WTC11 (cell line): ENCODE data around the gene MRPS21. TPM values are rescaled to one million over a fixed set of nuclear protein-coding genes. Genes with fewer than 3 reads are reported as not detected.

Experiments
- ATAC-seq: fragments of 200-7000 bp; cut with Tn5 transposase; 2 replicates; pipeline ENCODE4 v1.10.0; 2021; ENCODE audit warnings: mild to moderate bottlenecking, moderate library complexity
- CTCF ChIA-PET: fragments of 300-600 bp; sonication (Branson Sonifier 250); formaldehyde crosslinking; loops from one replicate; lab custom pipeline; 2021; ENCODE audit warnings: antibody characterized with exemption; lab: Charles Lee
- POLR2A ChIA-PET: fragments of 350-600 bp; sonication (Branson Sonifier 250); formaldehyde crosslinking; loops from one replicate; lab custom pipeline; 2021; ENCODE audit warnings: antibody characterized with exemption; lab: Charles Lee
- DNase-seq: peaks from one replicate; pipeline ENCODE4 v3.0.0; 2021; ENCODE audit warnings: low spot score
- H3K27ac Mint-ChIP-seq: 2 replicates; pipeline ENCODE4 v1.8.0; 2021; ENCODE audit warnings: mixed read lengths
- H3K27me3 Mint-ChIP-seq: 2 replicates; pipeline ENCODE4 v1.8.0; 2021; ENCODE audit warnings: low read depth, mild to moderate bottlenecking, moderate library complexity, mixed read lengths
- H3K36me3 Mint-ChIP-seq: 2 replicates; pipeline ENCODE4 v1.8.0; 2021; ENCODE audit warnings: mixed read lengths
- H3K4me1 Mint-ChIP-seq: 2 replicates; pipeline ENCODE4 v1.8.0; 2022; ENCODE audit warnings: mixed read lengths
- H3K4me3 Mint-ChIP-seq: 2 replicates; pipeline ENCODE4 v1.8.0; 2021; ENCODE audit warnings: mild to moderate bottlenecking, moderate library complexity, mixed read lengths
- H3K9me3 Mint-ChIP-seq: 2 replicates; pipeline ENCODE4 v1.8.0; 2021; ENCODE audit warnings: mixed read lengths
- AFF4 ChIP-seq: sonication (generic); formaldehyde crosslinking; IDR thresholded peaks from 2 replicates; pipeline ENCODE4 v1.8.1; 2023; ENCODE audit warnings: mild to moderate bottlenecking, missing genetic modification reagents, borderline replicate concordance
- ATF2 ChIP-seq: sonication (generic); formaldehyde crosslinking; IDR thresholded peaks from 2 replicates; pipeline ENCODE4 v1.8.1; 2022; ENCODE audit warnings: low read depth, missing genetic modification reagents, borderline replicate concordance
- CREB1 ChIP-seq: sonication (generic); formaldehyde crosslinking; IDR thresholded peaks from 2 replicates; pipeline ENCODE4 v1.8.0; 2023; ENCODE audit warnings: mild to moderate bottlenecking, missing genetic modification reagents
- ELF4 ChIP-seq: sonication (generic); formaldehyde crosslinking; IDR thresholded peaks from 2 replicates; pipeline ENCODE4 v1.8.1; 2022; ENCODE audit warnings: low read depth, mild to moderate bottlenecking, moderate library complexity, missing genetic modification reagents
- EMX1 ChIP-seq: fragments of 250-450 bp; sonication (Bioruptor Pico); IDR thresholded peaks from 2 replicates; pipeline ENCODE4 v1.8.0; 2021; ENCODE audit warnings: mild to moderate bottlenecking
- GABPB1 ChIP-seq: sonication (generic); formaldehyde crosslinking; IDR thresholded peaks from 2 replicates; pipeline ENCODE4 v1.8.1; 2023; ENCODE audit warnings: mild to moderate bottlenecking, missing genetic modification reagents
- HMGA2 ChIP-seq: fragments of 250-450 bp; sonication (Bioruptor Pico); IDR thresholded peaks from 2 replicates; pipeline ENCODE4 v1.4.0; 2021; ENCODE audit warnings: mild to moderate bottlenecking, moderate library complexity
- HMGXB4 ChIP-seq: sonication (generic); formaldehyde crosslinking; IDR thresholded peaks from 2 replicates; pipeline ENCODE4 v1.8.1; 2023; ENCODE audit warnings: mild to moderate bottlenecking, moderate library complexity, missing genetic modification reagents
- IRF1 ChIP-seq: sonication (generic); formaldehyde crosslinking; IDR thresholded peaks from 2 replicates; pipeline ENCODE4 v1.8.0; 2023; ENCODE audit warnings: missing genetic modification reagents
- JAZF1 ChIP-seq: fragments of 250-450 bp; sonication (Bioruptor Pico); IDR thresholded peaks from 2 replicates; pipeline ENCODE4 v1.9.0; 2021; ENCODE audit warnings: moderate library complexity, mild to moderate bottlenecking, inconsistent platforms
- MLX ChIP-seq: sonication (generic); formaldehyde crosslinking; IDR thresholded peaks from 2 replicates; pipeline ENCODE4 v1.8.1; 2023; ENCODE audit warnings: mild to moderate bottlenecking, missing genetic modification reagents, moderate library complexity
- NFYB ChIP-seq: sonication (generic); formaldehyde crosslinking; conservative IDR thresholded peaks from 2 replicates; pipeline ENCODE4 v1.8.0; 2022; ENCODE audit warnings: low read depth, missing genetic modification reagents
- OVOL2 ChIP-seq: fragments of 250-450 bp; sonication (Bioruptor Pico); IDR thresholded peaks from 2 replicates; pipeline ENCODE4 v1.9.0; 2021; ENCODE audit warnings: mild to moderate bottlenecking, borderline replicate concordance
- SMAD4 ChIP-seq: sonication (generic); formaldehyde crosslinking; IDR thresholded peaks from 2 replicates; pipeline ENCODE4 v1.8.0; 2022; ENCODE audit warnings: mild to moderate bottlenecking, missing genetic modification reagents
- SP1 ChIP-seq: sonication (generic); formaldehyde crosslinking; conservative IDR thresholded peaks from 2 replicates; pipeline ENCODE4 v1.8.1; 2022; ENCODE audit warnings: missing genetic modification reagents
- TCF7 ChIP-seq: sonication (generic); formaldehyde crosslinking; IDR thresholded peaks from 2 replicates; pipeline ENCODE4 v1.8.0; 2022; ENCODE audit warnings: mild to moderate bottlenecking, low read depth, missing genetic modification reagents, moderate library complexity
- TEAD4 ChIP-seq: sonication (generic); formaldehyde crosslinking; IDR thresholded peaks from 2 replicates; pipeline ENCODE4 v1.8.0; 2022; ENCODE audit warnings: mild to moderate bottlenecking, missing genetic modification reagents
- ZNF121 ChIP-seq: sonication (generic); formaldehyde crosslinking; IDR thresholded peaks from 2 replicates; pipeline ENCODE4 v1.8.0; 2023; ENCODE audit warnings: missing genetic modification reagents
- ZNF232 ChIP-seq: sonication (generic); formaldehyde crosslinking; IDR thresholded peaks from 2 replicates; pipeline ENCODE4 v1.8.0; 2022; ENCODE audit warnings: mild to moderate bottlenecking, missing genetic modification reagents
- ZNF263 ChIP-seq: sonication (generic); formaldehyde crosslinking; IDR thresholded peaks from 2 replicates; pipeline ENCODE4 v1.8.1; 2022; ENCODE audit warnings: low read depth, mild to moderate bottlenecking, moderate library complexity, missing genetic modification reagents
- ZNF416 ChIP-seq: fragments of 250-450 bp; sonication (Bioruptor Pico); IDR thresholded peaks from 2 replicates; pipeline ENCODE4 v1.9.0; 2021; ENCODE audit warnings: mild to moderate bottlenecking, inconsistent platforms
- ZNF512 ChIP-seq: sonication (generic); formaldehyde crosslinking; IDR thresholded peaks from 2 replicates; pipeline ENCODE4 v1.8.1; 2022; ENCODE audit warnings: missing genetic modification reagents, borderline replicate concordance
- ZSCAN18 ChIP-seq: fragments of 250-450 bp; sonication (Bioruptor Pico); IDR thresholded peaks from 2 replicates; pipeline ENCODE4 v2.1.2; 2022; ENCODE audit warnings: mild to moderate bottlenecking, moderate library complexity
- total RNA-seq: library from RNA; stranded (reverse); gene quantifications from 3 replicates; pipeline ENCODE4 v1.2.3, GENCODE V29; 2021

Gene MRPS21
- total RNA-seq, 1 experiment from 2014 or later = 105 TPM

GRCh38 chr1:150271291-150271959, 22.2 kb upstream of the MRPS21 start:
- H3K9me3 Mint-ChIP-seq = no peaks in the 10 kb centered on the region
- DNase-seq (no peak), ATAC-seq (no peak)
- peak overlapping the region; percentile 78 for H3K27ac Mint-ChIP-seq
- no peaks in the 10 kb centered on the region for H3K27me3 Mint-ChIP-seq
- peak overlapping the region; percentile 68 for H3K4me3 Mint-ChIP-seq
- peaks cover 49% of the 10 kb centered on the region for H3K4me1 Mint-ChIP-seq
- peaks cover 10% of the 10 kb centered on the region for H3K36me3 Mint-ChIP-seq
- ChIA-PET CTCF (interaction anchor here (0.9 to 3.0 kb wide), 6 partner anchors 10 to 158 kb away, joined by 3 to 55 read pairs (median 17); partner anchors contain the start of genes CA14 and CIART), POLR2A (interaction anchor here (2.3 to 3.6 kb wide), 2 partner anchors 10 to 14 kb away, joined by 21 to 43 read pairs; partner anchors contain the start of genes CA14 and CIART)
- TF ChIP-seq GABPB1 (CRISPR knock-in tag) (no peak), NFYB (no peak), ZNF263 (CRISPR knock-in tag) (no peak), ZNF121 (CRISPR knock-in tag) (no peak), ZSCAN18 (CRISPR knock-in tag) (no peak)

- TF ChIP-seq ZNF416 (CRISPR knock-in tag) = no peak
- no peak for TF ChIP-seq CREB1
- no peak for TF ChIP-seq NFYB
- no peak for TF ChIP-seq OVOL2 (CRISPR knock-in tag)
- TF ChIP-seq SMAD4 (CRISPR knock-in tag) = no peak
- TF ChIP-seq SP1 (CRISPR knock-in tag) = no peak
- TF ChIP-seq IRF1 (CRISPR knock-in tag) = no peak
- no peak for TF ChIP-seq TCF7 (CRISPR knock-in tag)
- no peak for TF ChIP-seq AFF4 (CRISPR knock-in tag)
- no peak for TF ChIP-seq JAZF1 (CRISPR knock-in tag)
- TF ChIP-seq HMGXB4 (CRISPR knock-in tag) = no peak
- TF ChIP-seq TEAD4 (CRISPR knock-in tag) = no peak
- no peak for TF ChIP-seq MLX (CRISPR knock-in tag)
- no peak for TF ChIP-seq HMGA2 (CRISPR knock-in tag)
- no peak for TF ChIP-seq ZNF512 (CRISPR knock-in tag)
- no peak for TF ChIP-seq ELF4 (CRISPR knock-in tag)
- no peak for TF ChIP-seq EMX1
- TF ChIP-seq ZNF232 (CRISPR knock-in tag) = no peak
- no peak for TF ChIP-seq ATF2 (CRISPR knock-in tag)
These were observed 20.4 kb upstream of the MRPS21 start for GRCh38 chr1:150273311-150273710.

More at GRCh38 chr1:150273311-150273710, 20.4 kb upstream of the MRPS21 start:
- peak overlapping the region; percentile 61 for H3K27ac Mint-ChIP-seq
- no peak for ATAC-seq
- ChIA-PET POLR2A (interaction anchor here (0.6 to 3.6 kb wide), 5 partner anchors 9 to 486 kb away, joined by 4 to 43 read pairs (median 7); partner anchors contain the start of genes CA14, CIART and RPRD2), CTCF (interaction anchor here (1.3 to 2.7 kb wide), 4 partner anchors 9 to 86 kb away, joined by 6 to 55 read pairs (median 31); partner anchors contain the start of genes CA14 and CIART)
- H3K9me3 Mint-ChIP-seq = no peaks in the 10 kb centered on the region
- peaks cover 33% of the 10 kb centered on the region for H3K4me1 Mint-ChIP-seq
- H3K36me3 Mint-ChIP-seq = no peaks in the 10 kb centered on the region
- no peaks in the 10 kb centered on the region for H3K27me3 Mint-ChIP-seq
- DNase-seq = no peak
- peak overlapping the region; percentile 68 for H3K4me3 Mint-ChIP-seq
